Astrocyte of the spinal cord (primary cell): ENCODE results near the gene RNU7-1.

Experiments used
- DNase-seq: peaks from one replicate; pipeline ENCODE4 v3.0.0; 2011; ENCODE audit warnings: low read depth, low spot score
- H3K4me3 ChIP-seq: 2 replicates; pipeline ENCODE4 v1.5.1; 2011; ENCODE audit warnings: low read depth, mild to moderate bottlenecking, low read length, moderate library complexity
- CTCF ChIP-seq: IDR thresholded peaks from 2 replicates; pipeline ENCODE4 v1.5.1; 2012; ENCODE audit warnings: low read depth, mild to moderate bottlenecking, low read length, inconsistent platforms
- in situ Hi-C: cut with HindIII; loops from 2 replicates; pipeline ENCODE4 v1.10.0; 2017; ENCODE audit warnings: low sequenced_read_pairs

Gene RNU7-1

GRCh38 chr12:6951551-6952120, 8.0 kb downstream of the RNU7-1 start:
- no peak for TF ChIP-seq CTCF
- H3K4me3 ChIP-seq: no peak overlapping the region
- in situ Hi-C loops: no loop called here
- DNase-seq: no peak

- no peak for DNase-seq
- in situ Hi-C loops: no loop called here
- TF ChIP-seq CTCF: no peak
- H3K4me3 ChIP-seq: no peak overlapping the region
Measured at GRCh38 chr12:6952121-6952862, 8.7 kb downstream of the RNU7-1 start.

- in situ Hi-C loops: no loop called here
- no peak for DNase-seq
- TF ChIP-seq CTCF: no peak
- no peak overlapping the region for H3K4me3 ChIP-seq
Measured at GRCh38 chr12:6952863-6953441, 9.3 kb downstream of the RNU7-1 start.

GRCh38 chr12:6953442-6954315, 10.1 kb downstream of the RNU7-1 start:
- H3K4me3 ChIP-seq: no peak overlapping the region
- in situ Hi-C loops: no loop called here
- DNase-seq: no peak
- no peak for TF ChIP-seq CTCF

GRCh38 chr12:6954316-6955107, 10.9 kb downstream of the RNU7-1 start:
- no peak for DNase-seq
- in situ Hi-C loops: no loop called here
- no peak for TF ChIP-seq CTCF
- H3K4me3 ChIP-seq: no peak overlapping the region
